Measurements from ENCODE around the gene ENPP7. TPM values are rescaled to one million over a fixed set of nuclear protein-coding genes. Genes with fewer than 3 reads are reported as not detected.

ENPP7 gene
- total and polyA plus RNA-seq, 2 experiments from 2014 or later: not detected

DNA sequence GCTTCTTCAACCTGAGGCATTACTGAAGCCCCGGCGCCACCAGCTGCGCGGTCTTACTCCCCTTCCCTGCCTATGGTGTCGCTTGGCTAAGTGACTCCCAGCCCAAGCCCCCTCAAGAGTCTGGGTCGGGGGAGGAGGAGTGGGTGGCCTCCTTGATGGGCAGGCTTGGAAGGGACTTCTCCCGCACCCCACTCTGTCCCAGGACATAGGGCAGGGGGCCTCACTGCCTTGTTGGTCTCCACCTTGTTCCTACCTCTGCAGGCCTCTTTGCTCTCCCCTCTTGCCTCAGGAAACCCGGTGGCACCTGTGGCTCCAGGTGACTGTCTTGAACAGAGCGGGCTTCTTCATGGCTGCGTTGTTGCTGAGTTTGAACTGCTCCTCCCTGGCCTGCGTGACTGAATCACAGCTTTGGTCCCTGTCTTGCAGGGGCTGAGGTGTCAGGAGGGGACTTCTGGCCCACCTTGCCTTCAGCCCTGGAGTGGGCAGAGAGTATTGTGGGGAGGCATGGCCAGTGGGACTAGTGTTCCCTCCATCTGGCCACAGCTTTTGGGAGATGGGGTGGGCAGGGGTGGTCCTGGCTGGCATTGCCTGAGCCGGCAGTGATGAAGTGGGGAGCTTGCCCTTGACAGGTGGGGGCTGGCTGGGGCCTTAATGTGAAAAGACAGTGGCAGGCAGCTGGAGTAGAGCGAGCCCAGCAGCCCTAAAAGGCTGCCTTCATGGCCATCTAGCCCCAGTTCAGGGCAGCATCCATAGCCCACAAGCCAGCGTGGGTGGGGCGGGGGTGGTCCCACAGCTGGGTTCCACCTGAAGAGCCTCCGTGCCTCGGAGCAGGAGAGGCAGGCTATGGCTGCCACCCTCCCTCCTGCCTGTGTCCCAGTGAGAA is 54.5 kb downstream of the ENPP7 start:
- Histone ChIP-seq H2AFZ (no peak overlapping the region), H3K27ac (no peak overlapping the region), H3K36me3 (ENCODE audit: low read depth) (no peaks in the 10 kb centered on the region), H3K9me3 (ENCODE audit: low read depth) (no peaks in the 10 kb centered on the region), H3K4me3 (no peak overlapping the region), H4K20me1 (ENCODE audit: insufficient read depth) (no peaks in the 10 kb centered on the region), H3K27me3 (replicated peaks; ENCODE audit: insufficient read depth) (peaks cover 35% of the 10 kb centered on the region), H3K4me2 (ENCODE audit: unreplicated experiment) (no peak overlapping the region), H3K79me2 (ENCODE audit: insufficient read depth) (no peaks in the 10 kb centered on the region), H3F3A (ENCODE audit: insufficient read depth) (no peaks in the 10 kb centered on the region), H3K9ac (no peak overlapping the region), H3K4me1 (ENCODE audit: insufficient read depth) (no peaks in the 10 kb centered on the region), H3K9me2 (ENCODE audit: insufficient read depth) (no peaks in the 10 kb centered on the region)
- TF ChIP-seq EZH2phosphoT487 (IDR thresholded peaks at IDR 0.05; ENCODE audit: insufficient read depth, low read depth) (no peak), EZH2 (IDR thresholded peaks at IDR 0.05; ENCODE audit: insufficient read depth, poor library complexity, severe bottlenecking) (no peak)
- no peak for DNase-seq
- 86% methylated on average over 17 of the region's 17 CpGs for WGBS, 2 experiments (ENCODE audit: low coverage in 1 of 2, low lambda C conversion rate in 2 of 2, missing lambda C conversion rate in 2 of 2)
- in situ Hi-C loops (cut with MboI): loop anchor here (10.0 kb wide), 1 partner anchor 210 kb away; no protein-coding TSS in a partner anchor

DNA sequence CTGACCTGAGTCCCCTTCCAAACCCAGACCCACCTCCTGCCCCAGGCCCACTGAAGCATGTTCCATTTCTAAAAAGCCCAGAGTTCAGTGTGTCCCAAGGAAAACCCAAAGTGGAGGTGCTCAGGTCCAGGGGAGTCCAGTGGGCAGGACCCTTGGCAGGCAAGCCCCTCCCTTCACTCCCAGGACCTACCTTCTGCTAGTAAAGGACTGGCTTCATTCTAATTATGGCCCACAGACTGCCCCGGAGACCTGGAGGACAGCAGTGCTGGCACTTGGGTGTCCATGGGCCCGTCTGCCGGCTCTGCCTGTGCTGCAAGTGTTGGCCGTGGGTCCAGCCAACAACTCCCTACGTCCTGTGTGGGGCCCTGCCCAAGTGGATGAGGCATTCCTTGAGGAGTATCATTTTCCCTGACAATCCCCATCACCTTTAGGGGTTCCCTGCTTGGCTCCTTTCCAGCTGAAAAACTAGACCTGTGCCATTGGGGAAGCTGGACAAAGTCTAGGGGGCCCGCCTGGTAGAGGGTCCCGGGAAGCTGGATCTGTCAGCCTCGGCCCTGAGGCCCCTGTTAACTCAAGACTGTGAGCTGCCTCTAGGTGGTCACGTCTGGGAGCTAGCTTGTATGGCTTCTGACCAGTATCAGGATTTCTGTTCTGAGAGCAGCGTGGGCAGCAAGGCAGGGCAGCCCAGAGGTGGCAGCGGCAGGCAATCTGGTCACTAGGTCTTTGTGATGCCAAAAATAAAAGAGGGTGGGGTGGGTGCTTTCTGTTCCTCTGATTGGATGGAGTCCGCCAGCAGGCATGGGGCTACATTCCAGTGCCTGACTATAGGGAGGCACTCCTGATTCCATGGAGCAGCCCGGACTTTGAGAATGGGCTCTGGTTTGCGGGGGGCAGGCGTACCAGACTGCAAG is 55.4 kb downstream of the ENPP7 start:
- WGBS, 2 experiments (ENCODE audit: low coverage in 1 of 2, low lambda C conversion rate in 2 of 2, missing lambda C conversion rate in 2 of 2): 80 to 82% methylated on average over 15 of the region's 15 CpGs
- H3F3A ChIP-seq (ENCODE audit: insufficient read depth): no peaks in the 10 kb centered on the region
- H3K27ac ChIP-seq: no peak overlapping the region
- no peaks in the 10 kb centered on the region for H3K9me3 ChIP-seq (ENCODE audit: low read depth)
- H3K4me2 ChIP-seq (ENCODE audit: unreplicated experiment): no peak overlapping the region
- H3K9me2 ChIP-seq (ENCODE audit: insufficient read depth): no peaks in the 10 kb centered on the region
- no peak for TF ChIP-seq EZH2phosphoT487 (IDR thresholded peaks at IDR 0.05; ENCODE audit: insufficient read depth, low read depth)
- no peak for TF ChIP-seq EZH2 (IDR thresholded peaks at IDR 0.05; ENCODE audit: insufficient read depth, poor library complexity, severe bottlenecking)
- no peak overlapping the region for H3K4me3 ChIP-seq
- H3K79me2 ChIP-seq (ENCODE audit: insufficient read depth): no peaks in the 10 kb centered on the region
- H3K4me1 ChIP-seq (ENCODE audit: insufficient read depth): no peaks in the 10 kb centered on the region
- H4K20me1 ChIP-seq (ENCODE audit: insufficient read depth): no peaks in the 10 kb centered on the region
- peaks cover 44% of the 10 kb centered on the region for H3K27me3 ChIP-seq (replicated peaks; ENCODE audit: insufficient read depth)
- H3K9ac ChIP-seq: no peak overlapping the region
- no peak overlapping the region for H2AFZ ChIP-seq
- no peak for DNase-seq
- in situ Hi-C loops (cut with MboI): loop anchor here (10.0 kb wide), 1 partner anchor 209 kb away; no protein-coding TSS in a partner anchor
- no peaks in the 10 kb centered on the region for H3K36me3 ChIP-seq (ENCODE audit: low read depth)

DNA sequence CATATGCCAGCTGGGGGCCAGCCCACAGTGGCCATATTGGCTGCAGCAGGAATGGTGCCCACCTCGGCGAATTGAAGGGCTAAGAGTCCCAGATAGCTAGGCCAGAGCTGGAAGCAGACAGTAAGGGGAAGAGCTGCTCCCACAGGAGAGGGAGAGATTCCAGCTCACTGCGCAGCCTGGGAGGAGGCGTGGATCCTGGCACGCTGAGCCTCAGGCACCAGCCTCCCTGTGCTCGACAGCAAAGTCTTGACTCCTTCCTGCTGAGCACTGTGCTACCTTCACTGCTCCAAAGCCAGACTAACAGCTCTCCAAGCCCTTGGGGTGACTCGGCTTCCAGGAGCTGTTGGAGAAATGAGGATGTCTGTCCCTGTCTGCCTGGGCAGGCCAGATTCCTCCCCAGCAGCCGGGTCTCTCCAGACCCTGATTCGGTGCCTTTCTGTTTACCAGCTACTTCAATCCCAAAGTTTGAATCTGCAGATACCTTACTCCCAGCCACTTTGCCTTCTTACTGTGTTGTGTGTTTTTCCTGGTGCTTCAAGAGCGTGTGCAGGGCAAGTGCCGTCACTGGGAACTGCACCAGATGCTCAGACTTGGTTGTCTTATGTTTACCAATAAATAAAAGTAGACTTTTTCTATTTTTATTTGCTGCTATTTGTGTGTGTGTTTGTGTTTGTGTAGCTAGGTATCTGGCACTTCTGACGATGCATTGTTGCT is 56.3 kb downstream of the ENPP7 start:
- Histone ChIP-seq H3K9me2 (ENCODE audit: insufficient read depth) (no peaks in the 10 kb centered on the region), H3K9ac (no peak overlapping the region), H3K27me3 (replicated peaks; ENCODE audit: insufficient read depth) (peaks cover 53% of the 10 kb centered on the region), H2AFZ (no peak overlapping the region), H3K4me1 (ENCODE audit: insufficient read depth) (no peaks in the 10 kb centered on the region), H3K27ac (no peak overlapping the region), H3K36me3 (ENCODE audit: low read depth) (no peaks in the 10 kb centered on the region), H3K9me3 (ENCODE audit: low read depth) (no peaks in the 10 kb centered on the region), H3K4me3 (no peak overlapping the region), H4K20me1 (ENCODE audit: insufficient read depth) (no peaks in the 10 kb centered on the region), H3F3A (ENCODE audit: insufficient read depth) (no peaks in the 10 kb centered on the region), H3K79me2 (ENCODE audit: insufficient read depth) (no peaks in the 10 kb centered on the region), H3K4me2 (ENCODE audit: unreplicated experiment) (no peak overlapping the region)
- in situ Hi-C loops (cut with MboI): loop anchor here (10.0 kb wide), 1 partner anchor 208 kb away; no protein-coding TSS in a partner anchor
- WGBS, 2 experiments (ENCODE audit: low coverage in 1 of 2, low lambda C conversion rate in 2 of 2, missing lambda C conversion rate in 2 of 2): 83% methylated on average over 12 of the region's 12 CpGs
- TF ChIP-seq EZH2phosphoT487 (IDR thresholded peaks at IDR 0.05; ENCODE audit: insufficient read depth, low read depth): no peak
- TF ChIP-seq EZH2 (IDR thresholded peaks at IDR 0.05; ENCODE audit: insufficient read depth, poor library complexity, severe bottlenecking): no peak
- DNase-seq: no peak

DNA sequence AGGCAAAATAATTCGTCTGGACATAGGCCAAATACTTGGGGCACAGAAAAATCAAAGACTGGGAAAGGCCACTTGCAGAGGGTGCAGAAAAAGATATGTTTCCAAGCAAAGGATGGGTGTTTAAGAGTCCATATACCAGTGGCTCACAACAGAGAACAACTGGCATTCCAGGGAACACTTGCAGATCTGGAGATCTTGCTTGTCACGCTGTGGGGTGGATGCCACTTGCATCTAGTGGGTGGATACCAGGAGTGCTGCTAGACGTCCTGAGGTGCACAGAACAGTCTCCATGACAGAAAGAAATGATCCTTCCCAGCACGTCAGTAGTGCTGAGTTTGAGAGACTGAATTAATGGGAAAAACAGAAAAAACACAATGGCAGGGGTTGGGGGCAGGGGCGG is 57.7 kb downstream of the ENPP7 start:
- no peak for TF ChIP-seq EZH2 (IDR thresholded peaks at IDR 0.05; ENCODE audit: insufficient read depth, poor library complexity, severe bottlenecking)
- TF ChIP-seq EZH2phosphoT487 (IDR thresholded peaks at IDR 0.05; ENCODE audit: insufficient read depth, low read depth): no peak

More for the DNA sequence above, 57.7 kb downstream of the ENPP7 start:
- Histone ChIP-seq H2AFZ (no peak overlapping the region), H3K4me1 (ENCODE audit: insufficient read depth) (no peaks in the 10 kb centered on the region), H3K79me2 (ENCODE audit: insufficient read depth) (no peaks in the 10 kb centered on the region), H4K20me1 (ENCODE audit: insufficient read depth) (no peaks in the 10 kb centered on the region), H3K4me2 (ENCODE audit: unreplicated experiment) (no peak overlapping the region), H3K36me3 (ENCODE audit: low read depth) (no peaks in the 10 kb centered on the region), H3F3A (ENCODE audit: insufficient read depth) (no peaks in the 10 kb centered on the region), H3K4me3 (no peak overlapping the region), H3K9me2 (ENCODE audit: insufficient read depth) (no peaks in the 10 kb centered on the region), H3K27ac (no peak overlapping the region), H3K9ac (no peak overlapping the region), H3K9me3 (ENCODE audit: low read depth) (no peaks in the 10 kb centered on the region), H3K27me3 (replicated peaks; ENCODE audit: insufficient read depth) (peaks cover 55% of the 10 kb centered on the region)
- WGBS, 2 experiments (ENCODE audit: low coverage in 1 of 2, low lambda C conversion rate in 2 of 2, missing lambda C conversion rate in 2 of 2): 45 to 47% methylated on average over 5 of the region's 5 CpGs
- DNase-seq: no peak
- in situ Hi-C loops (cut with MboI): loop anchor here (10.0 kb wide), 1 partner anchor 206 kb away; no protein-coding TSS in a partner anchor
